Measurements from ENCODE around the gene CRIP2.

The CRIP2 gene

GRCh38 chr14:105465209-105466031 is 9.2 kb upstream of the CRIP2 start:
- no peak for DNase-seq

GRCh38 chr14:105466531-105467248 is 7.9 kb upstream of the CRIP2 start:
- DNase-seq, result no peak

- no peak for DNase-seq
Observed at GRCh38 chr14:105467249-105467941, 7.2 kb upstream of the CRIP2 start.

- no peak for DNase-seq
Observed at GRCh38 chr14:105467942-105468471, 6.6 kb upstream of the CRIP2 start.

- no peak for DNase-seq
Observed at GRCh38 chr14:105468621-105469241, 5.9 kb upstream of the CRIP2 start.

- DNase-seq, result no peak
Observed at GRCh38 chr14:105469456-105470349, 4.9 kb upstream of the CRIP2 start.

- no peak for DNase-seq
Observed at GRCh38 chr14:105470350-105471296, 4.0 kb upstream of the CRIP2 start.

- no peak for DNase-seq
Observed at GRCh38 chr14:105471297-105471821, 3.3 kb upstream of the CRIP2 start.

GRCh38 chr14:105471823-105472485 is 2.7 kb upstream of the CRIP2 start:
- no peak for DNase-seq

- DNase-seq, result no peak
Observed at GRCh38 chr14:105472486-105472991, 2.1 kb upstream of the CRIP2 start.

- DNase-seq, result no peak
Observed at GRCh38 chr14:105473033-105473676, 1.5 kb upstream of the CRIP2 start.

GRCh38 chr14:105473677-105474482 is 741 bp upstream of the CRIP2 start:
- peak; percentile 83 for DNase-seq

- no peak for DNase-seq
Observed at GRCh38 chr14:105475269-105476096, 862 bp downstream of the CRIP2 start.

GRCh38 chr14:105476097-105476830 is 1.6 kb downstream of the CRIP2 start:
- DNase-seq, result no peak

GRCh38 chr14:105476831-105477659 is 2.4 kb downstream of the CRIP2 start:
- DNase-seq, result no peak

Measured in T-helper 9 cell (primary cell).